SU-DHL-6 (cell line): ENCODE measurements around the gene TIMP3.

Experiments
- CTCF ChIP-seq: fragments of 200-600 bp; sonication (generic); IDR thresholded peaks from one replicate; pipeline ENCODE4 v1.5.1; 2017; ENCODE audit warnings: antibody characterized with exemption, mild to moderate bottlenecking, low read length, moderate library complexity; ENCODE audit not compliant: insufficient read depth, poor library complexity, severe bottlenecking
- EZH2phosphoT487 ChIP-seq: fragments of 200-600 bp; sonication (generic), shearing (Covaris generic); conservative IDR thresholded peaks from 2 replicates; pipeline ENCODE4 v1.6.1; 2018; ENCODE audit warnings: mild to moderate bottlenecking, antibody characterized with exemption, low read length, moderate library complexity, mixed read lengths

DNA sequence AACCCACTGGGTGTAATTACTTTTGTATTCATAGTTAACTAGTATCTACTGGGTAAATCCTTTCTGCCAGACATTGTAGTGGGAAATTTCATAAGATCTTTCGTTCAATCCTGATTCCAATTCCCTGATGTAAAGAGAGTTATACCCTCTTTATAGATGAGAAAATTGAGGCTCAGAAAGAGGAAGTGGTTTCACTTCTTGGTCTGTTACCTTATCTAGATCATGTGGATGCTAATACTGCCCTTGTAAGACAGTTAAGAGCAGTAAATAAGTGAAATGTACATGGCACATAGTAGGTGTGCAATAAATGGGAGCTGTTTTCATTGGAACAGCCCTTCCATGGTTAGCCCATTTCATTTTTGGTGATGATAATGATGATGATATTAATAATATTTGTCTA lies 46.7 kb downstream of the TIMP3 start:
- no peak for TF ChIP-seq CTCF
- no peak for TF ChIP-seq EZH2phosphoT487
